Measurements from ENCODE around the gene RNF125. TPM values are rescaled to one million over a fixed set of nuclear protein-coding genes. Genes with fewer than 3 reads are reported as not detected.
"Not testable (repeated sequence)": the region's sequence is repeated elsewhere in the genome, so short reads cannot be mapped to it uniquely, and the experiment has no call there.

RNF125 gene
- total RNA-seq, 4 donors from 2014 or later, result 7.3 to 24.3 (median 14.0) TPM

DNA sequence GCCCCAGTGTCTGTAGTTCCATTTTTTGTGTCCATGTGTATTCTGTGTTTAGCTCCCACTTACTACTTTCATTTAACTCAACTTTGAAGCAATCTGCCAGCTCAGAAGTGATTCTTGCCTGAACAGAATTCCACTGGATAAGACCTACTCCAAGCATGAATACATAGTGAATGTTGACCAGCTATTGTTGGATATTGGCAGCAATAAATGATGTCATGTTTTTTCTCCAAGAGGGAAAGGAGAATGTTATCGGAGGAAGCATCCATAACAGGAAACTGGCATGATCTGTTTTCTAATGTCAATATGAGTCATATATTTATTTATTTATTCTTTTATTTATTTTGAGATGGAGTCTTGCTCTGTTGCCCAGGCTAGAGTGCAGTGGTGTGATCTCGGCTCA lies 38.9 kb upstream of the RNF125 start:
- no peak for ATAC-seq (ENCODE audit: low FRiP score)
- DNase-seq (ENCODE audit: low spot score), result no peak
- TF ChIP-seq, protein P1, sequence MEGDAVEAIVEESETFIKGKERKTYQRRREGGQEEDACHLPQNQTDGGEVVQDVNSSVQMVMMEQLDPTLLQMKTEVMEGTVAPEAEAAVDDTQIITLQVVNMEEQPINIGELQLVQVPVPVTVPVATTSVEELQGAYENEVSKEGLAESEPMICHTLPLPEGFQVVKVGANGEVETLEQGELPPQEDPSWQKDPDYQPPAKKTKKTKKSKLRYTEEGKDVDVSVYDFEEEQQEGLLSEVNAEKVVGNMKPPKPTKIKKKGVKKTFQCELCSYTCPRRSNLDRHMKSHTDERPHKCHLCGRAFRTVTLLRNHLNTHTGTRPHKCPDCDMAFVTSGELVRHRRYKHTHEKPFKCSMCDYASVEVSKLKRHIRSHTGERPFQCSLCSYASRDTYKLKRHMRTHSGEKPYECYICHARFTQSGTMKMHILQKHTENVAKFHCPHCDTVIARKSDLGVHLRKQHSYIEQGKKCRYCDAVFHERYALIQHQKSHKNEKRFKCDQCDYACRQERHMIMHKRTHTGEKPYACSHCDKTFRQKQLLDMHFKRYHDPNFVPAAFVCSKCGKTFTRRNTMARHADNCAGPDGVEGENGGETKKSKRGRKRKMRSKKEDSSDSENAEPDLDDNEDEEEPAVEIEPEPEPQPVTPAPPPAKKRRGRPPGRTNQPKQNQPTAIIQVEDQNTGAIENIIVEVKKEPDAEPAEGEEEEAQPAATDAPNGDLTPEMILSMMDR (IDR thresholded peaks at IDR 0.05), result no peak

DNA sequence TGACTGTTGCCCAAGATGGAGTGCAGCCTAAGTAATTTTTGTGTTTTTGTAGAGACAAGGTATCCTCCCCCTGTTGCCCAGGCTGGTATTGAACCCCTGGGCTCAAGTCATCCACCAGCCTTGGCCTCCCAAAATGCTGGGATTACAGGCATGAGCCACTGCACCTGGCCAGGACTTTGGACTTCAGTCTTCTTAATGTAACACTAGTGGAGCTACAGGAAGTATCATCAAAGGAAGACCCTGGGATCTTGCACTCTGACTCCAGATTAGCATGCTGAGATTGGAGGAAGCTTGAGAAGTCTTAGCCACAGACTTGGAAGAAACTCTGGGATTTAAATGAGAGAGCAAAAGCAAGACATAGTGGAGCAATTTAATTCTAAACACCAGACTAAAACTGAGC lies 37.8 kb upstream of the RNF125 start:
- DNase-seq (ENCODE audit: low spot score) (no peak), ATAC-seq (ENCODE audit: low FRiP score) (no peak)
- TF ChIP-seq, protein P1 (IDR thresholded peaks at IDR 0.05), result no peak

DNA sequence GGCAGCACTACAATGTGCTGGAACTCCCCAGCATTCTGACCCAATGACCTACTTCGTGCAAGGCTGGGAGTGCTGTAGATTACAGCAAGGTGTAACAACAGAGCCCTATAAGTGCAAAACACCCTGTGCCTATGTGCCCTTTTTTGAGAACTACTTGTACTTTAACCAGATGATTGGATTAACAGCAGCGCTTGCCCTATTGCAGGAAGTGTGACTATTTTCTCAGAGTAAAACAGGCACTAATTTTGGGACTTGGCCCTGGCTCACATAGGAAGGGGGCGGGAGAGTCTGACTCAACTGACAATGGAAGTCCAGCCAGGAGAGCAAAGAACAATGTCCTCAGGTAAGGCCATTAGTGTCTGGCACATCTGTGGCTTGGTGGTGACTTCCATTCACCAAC lies 35.6 kb upstream of the RNF125 start:
- DNase-seq (ENCODE audit: low spot score) (no peak), ATAC-seq (ENCODE audit: low FRiP score) (no peak)

DNA sequence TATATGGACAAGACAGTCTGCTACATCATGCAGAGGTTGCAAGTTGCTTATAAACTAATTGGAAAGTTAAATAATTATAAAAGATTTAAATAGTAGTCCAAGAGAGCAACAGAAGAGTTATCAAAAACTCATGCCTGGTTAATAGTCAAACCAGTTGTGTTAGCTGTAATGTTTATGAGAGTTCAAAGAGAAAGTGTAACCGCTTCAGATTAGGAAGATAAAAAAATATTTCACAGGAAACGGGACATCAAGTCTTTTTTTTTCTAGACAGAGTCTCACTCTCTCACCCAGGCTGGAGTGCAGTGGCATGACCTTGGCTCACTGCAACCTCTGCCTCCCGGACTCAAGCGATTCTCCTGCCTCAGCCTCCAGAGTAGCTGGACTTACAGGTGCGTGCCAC lies 34.6 kb upstream of the RNF125 start:
- DNase-seq (ENCODE audit: low spot score) (no peak), ATAC-seq (ENCODE audit: low FRiP score) (no peak)
- TF ChIP-seq, protein P1 (IDR thresholded peaks at IDR 0.05), result no peak

More for the DNA sequence above, 35.6 kb upstream of the RNF125 start:
- TF ChIP-seq, protein P1 (IDR thresholded peaks at IDR 0.05), result no peak

DNA sequence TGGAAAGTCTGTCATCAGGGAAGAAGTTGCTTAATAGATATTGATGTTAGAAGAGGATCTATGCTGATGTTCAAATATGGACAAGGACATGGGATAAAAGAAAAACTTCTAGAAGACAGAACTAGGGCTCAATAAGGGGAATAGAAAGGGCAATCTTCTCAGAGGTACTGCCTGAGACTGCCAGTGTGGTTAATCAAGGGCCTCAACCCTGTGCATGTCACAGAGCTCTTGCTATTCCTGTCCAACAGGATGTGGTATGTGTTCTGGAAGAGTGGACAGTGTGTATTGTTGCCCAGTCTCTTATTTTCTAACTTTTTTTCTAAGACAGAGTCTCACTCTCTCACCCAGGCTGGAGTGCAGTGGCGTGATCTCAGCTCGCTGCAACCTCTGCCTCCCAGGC lies 27.8 kb upstream of the RNF125 start:
- no peak for ATAC-seq (ENCODE audit: low FRiP score)
- DNase-seq (ENCODE audit: low spot score), result no peak
- TF ChIP-seq, protein P1 (IDR thresholded peaks at IDR 0.05), result no peak

DNA sequence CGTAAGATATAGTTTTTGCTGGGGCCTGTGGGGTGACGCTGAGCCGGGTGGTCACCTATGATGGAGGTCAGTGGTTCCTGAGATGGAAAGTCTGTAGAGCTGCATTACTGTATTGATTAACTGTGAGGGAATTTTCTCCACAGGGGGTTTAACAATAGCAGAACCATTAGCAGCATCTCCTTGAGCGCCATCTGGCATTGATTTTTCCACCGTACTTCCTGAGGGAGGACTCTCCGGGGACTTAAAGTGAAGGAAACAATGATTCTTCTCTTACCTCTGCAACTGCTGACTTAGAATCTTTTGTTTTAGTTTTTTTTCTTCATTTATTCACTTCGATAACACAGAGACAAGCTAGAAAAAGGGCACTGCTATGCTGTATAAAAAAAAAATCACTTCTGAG lies 22.6 kb upstream of the RNF125 start:
- ATAC-seq (ENCODE audit: low FRiP score) (no peak), DNase-seq (ENCODE audit: low spot score) (no peak)
- TF ChIP-seq, protein P1 (IDR thresholded peaks at IDR 0.05), result no peak

GRCh38 chr18:31998880-31999412 lies 19.7 kb upstream of the RNF125 start:
- DNase-seq (ENCODE audit: low spot score), result no peak
- TF ChIP-seq, protein P1 (IDR thresholded peaks at IDR 0.05), result no peak
- no peak for ATAC-seq (ENCODE audit: low FRiP score)

DNA sequence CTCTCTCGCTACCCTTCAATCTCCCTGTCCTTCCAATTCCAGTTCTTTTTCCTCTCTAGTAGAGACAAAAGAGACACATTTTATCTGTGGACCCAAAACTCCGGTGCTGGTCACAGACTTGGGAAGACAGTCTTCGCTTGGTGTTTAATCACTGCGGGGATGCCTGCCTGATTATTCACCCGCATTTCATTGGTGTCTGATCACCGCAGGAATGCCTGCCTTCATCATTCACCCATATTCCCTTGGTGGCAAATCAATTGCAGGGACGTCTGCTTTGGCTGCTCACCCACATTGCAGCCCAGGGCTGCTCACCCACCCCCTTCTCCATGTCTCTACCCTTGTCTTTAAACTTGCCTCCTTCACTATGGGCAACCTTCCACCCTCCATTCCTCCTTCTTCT lies 17.5 kb upstream of the RNF125 start:
- not testable (repeated sequence) for DNase-seq (ENCODE audit: low spot score); ATAC-seq (ENCODE audit: low FRiP score)

- ATAC-seq (ENCODE audit: low FRiP score); DNase-seq (ENCODE audit: low spot score): not testable (repeated sequence)
Measured at GRCh38 chr18:32003822-32004221, 14.8 kb upstream of the RNF125 start.
